HepG2 (cell line): ENCODE results near the gene SOS2. TPM values are rescaled to one million over a fixed set of nuclear protein-coding genes. Genes with fewer than 3 reads are reported as not detected.

Experiments used
- ATF4 ChIP-seq, 2 experiments: fragments of 450-650 bp in 1 of 2; sonication (generic) in 1 of 2; formaldehyde crosslinking; IDR thresholded peaks; 2 replicates each; pipeline versions ENCODE4 v1.5.0 to v1.8.0; 2020 to 2022; ENCODE audit warnings: mild to moderate bottlenecking in 1 of 2, missing genetic modification reagents in 1 of 2
- EED ChIP-seq: sonication (generic); formaldehyde crosslinking; IDR thresholded peaks from 2 replicates; pipeline ENCODE4 v1.5.0; 2020; ENCODE audit warnings: mild to moderate bottlenecking, missing genetic modification reagents
- FLYWCH1 ChIP-seq: sonication (generic); formaldehyde crosslinking; IDR thresholded peaks from 2 replicates; pipeline ENCODE4 v1.8.1; 2023; ENCODE audit warnings: mild to moderate bottlenecking, missing genetic modification reagents
- HMGXB3 ChIP-seq: sonication (generic); formaldehyde crosslinking; IDR thresholded peaks from 2 replicates; pipeline ENCODE4 v1.4.0; 2020; ENCODE audit warnings: missing genetic modification reagents, borderline replicate concordance
- HNRNPUL1 ChIP-seq: fragments of 200-400 bp; formaldehyde crosslinking; IDR thresholded peaks from 2 replicates; pipeline ENCODE4 v1.6.1; 2017; ENCODE audit warnings: low read depth, mild to moderate bottlenecking, low read length, moderate library complexity
- NBN ChIP-seq: fragments of 450-650 bp; conservative IDR thresholded peaks from 2 replicates; pipeline ENCODE4 v1.6.1; 2017
- SNAPC5 ChIP-seq: sonication (generic); formaldehyde crosslinking; IDR thresholded peaks from 2 replicates; pipeline ENCODE4 v1.8.1; 2023; ENCODE audit warnings: mild to moderate bottlenecking, missing genetic modification reagents, borderline replicate concordance
- SRSF1 ChIP-seq: fragments of 200-400 bp; formaldehyde crosslinking; optimal IDR thresholded peaks from 2 replicates; pipeline ENCODE3; 2017; ENCODE audit warnings: mild to moderate bottlenecking, low read depth, low read length, moderate library complexity
- TRAFD1 ChIP-seq: sonication (generic); formaldehyde crosslinking; IDR thresholded peaks from 2 replicates; pipeline ENCODE4 v1.5.1; 2020; ENCODE audit warnings: missing genetic modification reagents, mild to moderate bottlenecking, borderline replicate concordance
- ZBTB38 ChIP-seq: sonication (generic); formaldehyde crosslinking; IDR thresholded peaks from 2 replicates; pipeline ENCODE4 v1.5.1; 2020; ENCODE audit warnings: mild to moderate bottlenecking, missing genetic modification reagents
- ZFP36L2 ChIP-seq: sonication (generic); formaldehyde crosslinking; IDR thresholded peaks from 2 replicates; pipeline ENCODE4 v1.4.0; 2020; ENCODE audit warnings: missing genetic modification reagents
- ZNF138 ChIP-seq: sonication (generic); formaldehyde crosslinking; IDR thresholded peaks from 2 replicates; pipeline ENCODE4 v1.5.0; 2020; ENCODE audit warnings: mild to moderate bottlenecking, low read depth, missing genetic modification reagents
- ZNF567 ChIP-seq: sonication (generic); formaldehyde crosslinking; IDR thresholded peaks from 2 replicates; pipeline ENCODE4 v1.8.1; 2023; ENCODE audit warnings: mild to moderate bottlenecking, missing genetic modification reagents, borderline replicate concordance
- ZNF619 ChIP-seq: sonication (generic); formaldehyde crosslinking; IDR thresholded peaks from 2 replicates; pipeline ENCODE4 v1.4.0; 2020; ENCODE audit warnings: mild to moderate bottlenecking, missing genetic modification reagents
- ZNF766 ChIP-seq: sonication (generic); formaldehyde crosslinking; IDR thresholded peaks from 2 replicates; pipeline ENCODE4 v1.5.0; 2020; ENCODE audit warnings: missing genetic modification reagents, borderline replicate concordance
- ZNF790 ChIP-seq: sonication (generic); formaldehyde crosslinking; IDR thresholded peaks from 2 replicates; pipeline ENCODE4 v1.8.0; 2022; ENCODE audit warnings: missing genetic modification reagents, mild to moderate bottlenecking, borderline replicate concordance
- ZNF841 ChIP-seq: sonication (generic); formaldehyde crosslinking; IDR thresholded peaks from 2 replicates; pipeline ENCODE4 v1.8.1; 2023; ENCODE audit warnings: missing genetic modification reagents, borderline replicate concordance
- ZNF878 ChIP-seq: sonication (generic); formaldehyde crosslinking; IDR thresholded peaks from 2 replicates; pipeline ENCODE4 v1.8.1; 2023; ENCODE audit warnings: mild to moderate bottlenecking, missing genetic modification reagents, moderate library complexity
- ZXDC ChIP-seq: sonication (generic); formaldehyde crosslinking; IDR thresholded peaks from 2 replicates; pipeline ENCODE4 v1.5.0; 2020; ENCODE audit warnings: mild to moderate bottlenecking, missing genetic modification reagents
- polyA plus RNA-seq, 8 experiments: library from polyadenylated mRNA; depleted of rRNA in 3 of 8; stranded (reverse) in 7 of 8; unstranded in 1 of 8; fragments of >200 nt; fragmentation: Illumina TruSeq in 4 of 8; extraction: Trizol in 4 of 8; gene quantifications; 2 replicates each; pipeline versions ENCODE4 v1.2.1 to v1.2.3, GENCODE V29; 2011 to 2016; ENCODE audit warnings: low read depth in 4 of 8, missing spikeins in 1 of 8, mixed read lengths in 1 of 8; ENCODE audit not compliant: insufficient read depth in 1 of 8
- total RNA-seq, 5 experiments: library from RNA; depleted of rRNA; stranded (reverse); fragments of >200 nt; fragmentation: Illumina TruSeq; extraction: Trizol; gene quantifications; 2 replicates each; pipeline ENCODE4 v1.2.3, GENCODE V29; 2016; ENCODE audit warnings: low read depth in 1 of 5

SOS2 gene
- total and polyA plus RNA-seq, 2 of the 13 experiments (the other 11 are each of a cell fraction or from before 2014, with no cell fraction given): 9.3 to 12.1 TPM

GRCh38 chr14:50116181-50116956 is 115.0 kb downstream of the SOS2 start, which contains the start of gene VCPKMT (continued):
- TF ChIP-seq TRAFD1 (CRISPR knock-in tag): no peak
- TF ChIP-seq HMGXB3 (CRISPR knock-in tag): no peak
- 0 out of 2 replicates have a peak, but pooled peaks have one; percentile 47 for TF ChIP-seq ZNF567 (CRISPR knock-in tag)
- TF ChIP-seq ZFP36L2 (CRISPR knock-in tag): no peak
- TF ChIP-seq ZBTB38: peak; percentile 87
- TF ChIP-seq ZNF766: peak; percentile 62; the same call in 1 of the 2 replicates
- TF ChIP-seq NBN: no peak
- TF ChIP-seq ZNF841 (CRISPR knock-in tag): no peak
- 0 out of 2 replicates have a peak, but pooled peaks have one; percentile 33 for TF ChIP-seq ZNF619
- no peak for TF ChIP-seq SNAPC5
- peak in 1 of 2 experiments; percentile 41; a peak in 2 of 4 replicates for TF ChIP-seq ATF4 (CRISPR knock-in tag; IDR thresholded peaks at IDR 0.05)
- TF ChIP-seq FLYWCH1 (CRISPR knock-in tag): no peak
- no peak for TF ChIP-seq HNRNPUL1
- TF ChIP-seq EED: peak; percentile 48; the same call in 1 of the 2 replicates
- 0 out of 2 replicates have a peak, but pooled peaks have one; percentile 25 for TF ChIP-seq ZNF878 (CRISPR knock-in tag)
- TF ChIP-seq SRSF1: peak; percentile 42
- TF ChIP-seq ZNF138 (CRISPR knock-in tag): no peak
- no peak for TF ChIP-seq ZNF790 (CRISPR knock-in tag)
- TF ChIP-seq ZXDC (CRISPR knock-in tag): no peak
